Lung (tissue), 12 donors: Measurements from ENCODE around the gene HCN4. TPM values are rescaled to one million over a fixed set of nuclear protein-coding genes. Genes with fewer than 3 reads are reported as not detected.
A peak's percentile ranks its signal among the peaks of the same experiment; 100 is the strongest.

Source experiments
- ATAC-seq: fragments of 200-7000 bp; cut with Tn5 transposase; one replicate; pipeline ENCODE4 v1.9.1; 2020; ENCODE audit warnings: moderate number of reproducible peaks; ENCODE audit not compliant: insufficient read depth, low FRiP score
- DNase-seq, 3 donors: peaks; one replicate each; pipeline ENCODE4 v3.0.0-alpha.2; 2013 to 2017
- H3K27ac ChIP-seq, 2 donors: one replicate each; pipeline ENCODE4 v1.5.1; 2013; ENCODE audit warnings: mild to moderate bottlenecking in 2 of 2, moderate library complexity in 2 of 2, control low read depth in 1 of 2, inconsistent platforms in 1 of 2, low read depth in 1 of 2, low read length in 1 of 2
- H3K27me3 ChIP-seq, 3 donors: one replicate each; pipeline ENCODE4 v1.5.1; 2013; ENCODE audit warnings: low read length in 2 of 3; ENCODE audit not compliant: control insufficient read depth in 3 of 3, insufficient read depth in 3 of 3
- H3K36me3 ChIP-seq, 4 donors: one replicate each; pipeline ENCODE4 v1.5.1; 2013; ENCODE audit warnings: low read length in 4 of 4, mild to moderate bottlenecking in 1 of 4, moderate library complexity in 1 of 4; ENCODE audit not compliant: control insufficient read depth in 4 of 4, insufficient read depth in 4 of 4
- H3K4me1 ChIP-seq, 5 donors: one replicate each; pipeline ENCODE4 v1.5.1; 2013; ENCODE audit warnings: low read length in 5 of 5, mild to moderate bottlenecking in 2 of 5, moderate library complexity in 1 of 5; ENCODE audit not compliant: control insufficient read depth in 5 of 5, insufficient read depth in 5 of 5
- H3K4me3 ChIP-seq: one replicate; pipeline ENCODE4 v1.5.1; 2013; ENCODE audit warnings: mild to moderate bottlenecking, control low read depth, moderate library complexity
- H3K9ac ChIP-seq, 2 donors: one replicate each; pipeline ENCODE4 v1.5.1; 2013; ENCODE audit warnings: low read length in 2 of 2, control low read depth in 1 of 2; ENCODE audit not compliant: insufficient read depth in 1 of 2
- H3K9me3 ChIP-seq, 4 donors: one replicate each; pipeline ENCODE4 v1.5.1; 2013; ENCODE audit warnings: low read length in 3 of 4, mild to moderate bottlenecking in 1 of 4, moderate library complexity in 1 of 4; ENCODE audit not compliant: control insufficient read depth in 4 of 4, insufficient read depth in 3 of 4
- CTCF ChIP-seq: IDR thresholded peaks from 2 replicates; pipeline ENCODE4 v1.5.1; 2012; ENCODE audit warnings: mild to moderate bottlenecking; ENCODE audit errors: control extremely low read depth, extremely low read depth
- WGBS, 2 donors: extraction: QIAGEN DNeasy Blood & Tissue Kit; methylation state at CpG; one replicate each; pipeline ENCODE4 v1.1.7; 2013; 5-methylcytosine and 5-hydroxymethylcytosine counted together
- polyA plus RNA-seq, 2 donors: library from polyadenylated mRNA; stranded (reverse); fragments of 200-250 nt; gene quantifications; one replicate each; pipeline ENCODE4 v1.2.1, GENCODE V29; 2013
- total RNA-seq, 2 donors: library from RNA; depleted of rRNA in 1 of 2; stranded (reverse); fragments of >200 nt in 1 of 2; gene quantifications; one replicate each; pipeline ENCODE4 v1.2.1, GENCODE V29; 2014 to 2021
- donor health status: control.
- donor health status: control.
- donor health status: Bipolar disorder and iron deficiency.
- donor health status: healthy.
- donor health status: DM: yes; HTN: yes; CAD: no.

HCN4 gene
- total and polyA plus RNA-seq, 4 donors, result 0.06 to 1.0 (median 0.21) TPM

- no peak overlapping the region for H3K4me3 ChIP-seq
- WGBS, 2 donors, result 1 to 3% methylated on average over 43 to 44 of the region's 44 CpGs
Observed at GRCh38 chr15:73369154-73369694, 466 bp upstream of the HCN4 start.

GRCh38 chr15:73367624-73368300, 996 bp downstream of the HCN4 start:
- Histone ChIP-seq H3K4me1 (peaks cover 0 to 10% (median 0%) of the 10 kb centered on the region in 5 donors), H3K9ac (no peak overlapping the region), H3K36me3 (no peaks in the 10 kb centered on the region), H3K4me3 (peak overlapping the region; percentile 9), H3K27me3 (peaks cover 13 to 77% (median 58%) of the 10 kb centered on the region in 3 donors), H3K9me3 (peaks cover 0 to 2% (median 0%) of the 10 kb centered on the region in 4 donors), H3K27ac (peak overlapping the region in 1 of 2 donors; percentile 26)
- WGBS, 2 donors, result 2% methylated on average over 52 to 90 of the region's 90 CpGs
- ATAC-seq, result no peak
- no peak for TF ChIP-seq CTCF
- DNase-seq, result no peak

More at GRCh38 chr15:73369154-73369694, 466 bp upstream of the HCN4 start:
- ATAC-seq, result no peak
- Histone ChIP-seq H3K9ac (no peak overlapping the region), H3K4me1 (peaks cover 0 to 10% (median under 1%) of the 10 kb centered on the region in 5 donors), H3K27me3 (peaks cover 13 to 68% (median 62%) of the 10 kb centered on the region in 3 donors), H3K36me3 (no peaks in the 10 kb centered on the region), H3K27ac (no peak overlapping the region), H3K9me3 (peaks cover 0 to 2% (median 0%) of the 10 kb centered on the region in 4 donors)
- TF ChIP-seq CTCF, result no peak
- no peak for DNase-seq

- Histone ChIP-seq H3K9me3 (peaks cover 0 to 2% (median 0%) of the 10 kb centered on the region in 4 donors), H3K9ac (no peak overlapping the region), H3K36me3 (no peaks in the 10 kb centered on the region), H3K4me3 (no peak overlapping the region), H3K4me1 (peaks cover 0 to 10% (median 0%) of the 10 kb centered on the region in 5 donors), H3K27me3 (peaks cover 13 to 75% (median 55%) of the 10 kb centered on the region in 3 donors), H3K27ac (no peak overlapping the region)
- ATAC-seq (no peak), DNase-seq (no peak)
- WGBS, 2 donors, result 18 to 19% methylated on average over 28 of the region's 28 CpGs
- TF ChIP-seq CTCF, result no peak
Observed at GRCh38 chr15:73366766-73367623, 1.8 kb downstream of the HCN4 start.
